Suprapubic skin (tissue), 4 donors: ENCODE data around the gene CARD14.

Experiments
- EP300 ChIP-seq: sonication (generic); formaldehyde crosslinking; IDR thresholded peaks from one replicate; pipeline ENCODE4 v1.6.1; 2017; ENCODE audit warnings: antibody characterized with exemption
- POLR2A ChIP-seq, 2 donors: fragments of 450-650 bp; IDR thresholded peaks; one replicate each; pipeline ENCODE4 v1.6.1; 2017; ENCODE audit warnings: antibody characterized with exemption in 2 of 2, mild to moderate bottlenecking in 2 of 2, moderate library complexity in 2 of 2
- POLR2AphosphoS5 ChIP-seq, 3 donors: sonication (generic); formaldehyde crosslinking; IDR thresholded peaks; one replicate each; pipeline ENCODE4 v1.6.1; 2017; ENCODE audit warnings: antibody characterized with exemption in 3 of 3
- TF ChIP-seq, protein P1 (sequence below), 2 donors: fragments of 200-600 bp in 1 of 2; fragments of 450-650 bp in 1 of 2; sonication (generic) in 1 of 2; IDR thresholded peaks; one replicate each; pipeline ENCODE4 v1.5.1; 2016 to 2019; ENCODE audit warnings: antibody characterized with exemption in 2 of 2, mild to moderate bottlenecking in 1 of 2, moderate library complexity in 1 of 2

DNA sequence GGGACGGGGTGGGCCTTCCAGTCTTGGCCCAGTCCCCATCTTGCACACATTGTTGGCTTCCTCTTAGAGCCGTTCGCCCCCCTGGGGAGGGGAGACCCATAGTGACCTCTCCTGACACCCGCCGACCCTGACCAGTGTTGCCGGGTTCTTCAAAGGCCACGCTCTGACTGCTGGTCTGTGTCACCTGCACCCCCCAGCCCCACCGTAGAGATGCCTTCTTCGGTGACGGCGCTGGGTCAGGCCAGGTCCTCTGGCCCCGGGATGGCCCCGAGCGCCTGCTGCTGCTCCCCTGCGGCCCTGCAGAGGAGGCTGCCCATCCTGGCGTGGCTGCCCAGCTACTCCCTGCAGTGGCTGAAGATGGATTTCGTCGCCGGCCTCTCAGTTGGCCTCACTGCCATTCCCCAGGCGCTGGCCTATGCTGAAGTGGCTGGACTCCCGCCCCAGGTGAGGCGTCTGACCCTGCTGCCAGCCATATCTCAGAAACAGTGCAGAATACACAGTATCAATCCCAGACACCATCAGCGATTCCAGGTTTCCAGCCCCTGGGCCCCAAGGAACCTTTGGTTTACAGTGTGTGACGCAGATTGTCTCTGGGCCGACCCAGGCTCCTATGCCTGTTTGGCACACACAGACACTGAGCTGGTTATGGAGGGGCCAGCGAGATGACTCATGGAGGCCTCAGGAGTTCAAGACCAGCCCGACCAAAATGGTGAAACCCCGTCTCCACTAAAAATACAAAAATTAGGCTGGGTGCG lies 51.7 kb downstream of the CARD14 start:
- TF ChIP-seq POLR2A (IDR thresholded peaks at IDR 0.05) (no peak), POLR2AphosphoS5 (IDR thresholded peaks at IDR 0.05) (no peak), EP300 (no peak)
- TF ChIP-seq, protein P1, sequence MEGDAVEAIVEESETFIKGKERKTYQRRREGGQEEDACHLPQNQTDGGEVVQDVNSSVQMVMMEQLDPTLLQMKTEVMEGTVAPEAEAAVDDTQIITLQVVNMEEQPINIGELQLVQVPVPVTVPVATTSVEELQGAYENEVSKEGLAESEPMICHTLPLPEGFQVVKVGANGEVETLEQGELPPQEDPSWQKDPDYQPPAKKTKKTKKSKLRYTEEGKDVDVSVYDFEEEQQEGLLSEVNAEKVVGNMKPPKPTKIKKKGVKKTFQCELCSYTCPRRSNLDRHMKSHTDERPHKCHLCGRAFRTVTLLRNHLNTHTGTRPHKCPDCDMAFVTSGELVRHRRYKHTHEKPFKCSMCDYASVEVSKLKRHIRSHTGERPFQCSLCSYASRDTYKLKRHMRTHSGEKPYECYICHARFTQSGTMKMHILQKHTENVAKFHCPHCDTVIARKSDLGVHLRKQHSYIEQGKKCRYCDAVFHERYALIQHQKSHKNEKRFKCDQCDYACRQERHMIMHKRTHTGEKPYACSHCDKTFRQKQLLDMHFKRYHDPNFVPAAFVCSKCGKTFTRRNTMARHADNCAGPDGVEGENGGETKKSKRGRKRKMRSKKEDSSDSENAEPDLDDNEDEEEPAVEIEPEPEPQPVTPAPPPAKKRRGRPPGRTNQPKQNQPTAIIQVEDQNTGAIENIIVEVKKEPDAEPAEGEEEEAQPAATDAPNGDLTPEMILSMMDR (IDR thresholded peaks at IDR 0.05), result no peak
